T-helper 22 cell (primary cell): ENCODE measurements around the gene ARHGEF10L.

Experiments used
- DNase-seq: peaks from one replicate; pipeline ENCODE4 v3.0.0-alpha.2; 2020; ENCODE audit warnings: low read depth

Gene ARHGEF10L

GRCh38 chr1:17520473-17521319 is 18.8 kb upstream of the ARHGEF10L start:
- no peak for DNase-seq

GRCh38 chr1:17521946-17522612 is 17.4 kb upstream of the ARHGEF10L start:
- DNase-seq, result no peak

GRCh38 chr1:17523321-17524041 is 16.0 kb upstream of the ARHGEF10L start:
- DNase-seq, result no peak

- no peak for DNase-seq
Measured at GRCh38 chr1:17524645-17525044, 14.9 kb upstream of the ARHGEF10L start.

- DNase-seq, result no peak
Measured at GRCh38 chr1:17525996-17526686, 13.4 kb upstream of the ARHGEF10L start.

- DNase-seq, result no peak
Measured at GRCh38 chr1:17527036-17527914, 12.2 kb upstream of the ARHGEF10L start.

GRCh38 chr1:17529381-17529780 is 10.1 kb upstream of the ARHGEF10L start:
- no peak for DNase-seq

GRCh38 chr1:17531343-17531681 is 8.2 kb upstream of the ARHGEF10L start:
- DNase-seq, result no peak

GRCh38 chr1:17531682-17532487 is 7.6 kb upstream of the ARHGEF10L start:
- no peak for DNase-seq

GRCh38 chr1:17533201-17533600 is 6.3 kb upstream of the ARHGEF10L start:
- no peak for DNase-seq

- DNase-seq, result no peak
Measured at GRCh38 chr1:17535300-17535936, 4.1 kb upstream of the ARHGEF10L start.

- DNase-seq, result no peak
Measured at GRCh38 chr1:17538010-17538409, 1.5 kb upstream of the ARHGEF10L start.

- DNase-seq, result no peak
Measured at GRCh38 chr1:17538428-17539117, 925 bp upstream of the ARHGEF10L start.

- no peak for DNase-seq
Measured at GRCh38 chr1:17539118-17539476, 401 bp upstream of the ARHGEF10L start.

GRCh38 chr1:17540255-17541001 is 930 bp downstream of the ARHGEF10L start:
- DNase-seq, result no peak

GRCh38 chr1:17542645-17543044 is 3.1 kb downstream of the ARHGEF10L start:
- no peak for DNase-seq

GRCh38 chr1:17544776-17545350 is 5.4 kb downstream of the ARHGEF10L start:
- DNase-seq, result no peak

- DNase-seq, result no peak
Measured at GRCh38 chr1:17545356-17545755, 5.9 kb downstream of the ARHGEF10L start.
